Neuronal stem cell (in vitro differentiated cells): ENCODE results near the gene MRTFB.

Source experiments
- DNase-seq: peaks from one replicate; pipeline ENCODE4 v3.0.0-alpha.2; 2013; ENCODE audit warnings: low spot score
- H2AFZ ChIP-seq: one replicate; pipeline ENCODE4 v1.6.1; 2013; ENCODE audit warnings: mild to moderate bottlenecking, low read length, inconsistent platforms
- H2AK5ac ChIP-seq: 2 replicates; pipeline ENCODE4 v1.6.1; 2013; ENCODE audit warnings: low read depth, mild to moderate bottlenecking, inconsistent platforms, low read length, moderate library complexity, mixed read lengths
- H2BK120ac ChIP-seq: 2 replicates; pipeline ENCODE4 v1.6.1; 2013; ENCODE audit warnings: low read depth, mild to moderate bottlenecking, inconsistent platforms, low read length, moderate library complexity, mixed read lengths
- H2BK12ac ChIP-seq: one replicate; pipeline ENCODE4 v1.6.1; 2013; ENCODE audit warnings: low read length, inconsistent platforms
- H2BK15ac ChIP-seq: 2 replicates; pipeline ENCODE4 v1.6.1; 2013; ENCODE audit warnings: mild to moderate bottlenecking, low read length, inconsistent platforms, mixed read lengths
- H2BK5ac ChIP-seq: one replicate; pipeline ENCODE4 v1.6.1; 2013; ENCODE audit warnings: inconsistent platforms, mild to moderate bottlenecking, low read length, moderate library complexity
- H3K14ac ChIP-seq: one replicate; pipeline ENCODE4 v1.6.1; 2013; ENCODE audit warnings: low read length, inconsistent platforms
- H3K18ac ChIP-seq: 2 replicates; pipeline ENCODE4 v1.6.1; 2013; ENCODE audit warnings: low read length, inconsistent platforms
- H3K23ac ChIP-seq: 2 replicates; pipeline ENCODE4 v1.6.1; 2013; ENCODE audit warnings: low read depth, mild to moderate bottlenecking, mixed read lengths, low read length, inconsistent platforms; ENCODE audit not compliant: poor library complexity
- H3K27ac ChIP-seq: replicated peaks from 3 replicates; pipeline ENCODE4 v1.5.1; 2013; ENCODE audit warnings: low read length, inconsistent platforms
- H3K27me3 ChIP-seq, 3 experiments: 2 replicates each; pipeline ENCODE4 v1.6.1; 2013; ENCODE audit warnings: low read length in 3 of 3, mild to moderate bottlenecking in 2 of 3, inconsistent platforms in 1 of 3, low read depth in 1 of 3, mixed read lengths in 1 of 3, moderate library complexity in 1 of 3; ENCODE audit not compliant: control insufficient read depth in 3 of 3, insufficient read depth in 3 of 3
- H3K36me3 ChIP-seq, 2 donors: replicated peaks in 1 of 2; 2 replicates each; pipeline ENCODE4 v1.6.1; 2013; ENCODE audit warnings: low read length in 2 of 2; ENCODE audit not compliant: control insufficient read depth in 2 of 2, insufficient read depth in 2 of 2
- H3K4ac ChIP-seq: 2 replicates; pipeline ENCODE4 v1.6.1; 2013; ENCODE audit warnings: inconsistent platforms, mild to moderate bottlenecking, low read length, moderate library complexity
- H3K4me1 ChIP-seq, 2 donors: 1 replicate in 1 of 2; 2 replicates in 1 of 2; pipeline ENCODE4 v1.6.1; 2013; ENCODE audit warnings: low read length in 2 of 2, low read depth in 1 of 2; ENCODE audit not compliant: control insufficient read depth in 2 of 2, insufficient read depth in 1 of 2
- H3K4me2 ChIP-seq: one replicate; pipeline ENCODE4 v1.6.1; 2013; ENCODE audit warnings: mild to moderate bottlenecking, low read length, inconsistent platforms; ENCODE audit not compliant: insufficient read depth, poor library complexity, severe bottlenecking
- H3K4me3 ChIP-seq, 2 donors: 2 replicates each; pipeline ENCODE4 v1.5.1; 2013; ENCODE audit warnings: low read length in 2 of 2, mild to moderate bottlenecking in 2 of 2, inconsistent platforms in 1 of 2, moderate library complexity in 1 of 2
- H3K79me1 ChIP-seq: one replicate; pipeline ENCODE4 v1.6.1; 2013; ENCODE audit warnings: low read depth, mild to moderate bottlenecking, inconsistent platforms, low read length, moderate library complexity
- H3K9ac ChIP-seq: one replicate; pipeline ENCODE4 v1.6.1; 2013; ENCODE audit warnings: mild to moderate bottlenecking, low read depth, low read length, inconsistent platforms; ENCODE audit not compliant: poor library complexity
- H3K9me3 ChIP-seq, 2 donors: replicated peaks in 1 of 2; 2 replicates each; pipeline versions ENCODE3 to v1.6.1; 2013; ENCODE audit warnings: low read length in 2 of 2, mild to moderate bottlenecking in 2 of 2, inconsistent platforms in 1 of 2, low read depth in 1 of 2, mixed read lengths in 1 of 2, moderate library complexity in 1 of 2; ENCODE audit not compliant: control insufficient read depth in 2 of 2, insufficient read depth in 1 of 2
- H4K8ac ChIP-seq: one replicate; pipeline ENCODE4 v1.6.1; 2013; ENCODE audit warnings: low read depth, mild to moderate bottlenecking, inconsistent platforms, low read length, moderate library complexity
- H4K91ac ChIP-seq: one replicate; pipeline ENCODE4 v1.6.1; 2013; ENCODE audit warnings: low read length, low read depth, mild to moderate bottlenecking, inconsistent platforms; ENCODE audit not compliant: poor library complexity
- WGBS, 2 donors: extraction: QIAGEN DNeasy Blood & Tissue Kit; methylation state at CpG; one replicate each; pipeline ENCODE4 v1.1.7; 2013; ENCODE audit warnings: missing lambda C conversion rate in 2 of 2, mixed read lengths in 1 of 2; ENCODE audit not compliant: insufficient read length in 2 of 2, insufficient replicate concordance in 1 of 2; ENCODE audit errors: extremely low coverage in 2 of 2; 5-methylcytosine and 5-hydroxymethylcytosine counted together

MRTFB gene

DNA sequence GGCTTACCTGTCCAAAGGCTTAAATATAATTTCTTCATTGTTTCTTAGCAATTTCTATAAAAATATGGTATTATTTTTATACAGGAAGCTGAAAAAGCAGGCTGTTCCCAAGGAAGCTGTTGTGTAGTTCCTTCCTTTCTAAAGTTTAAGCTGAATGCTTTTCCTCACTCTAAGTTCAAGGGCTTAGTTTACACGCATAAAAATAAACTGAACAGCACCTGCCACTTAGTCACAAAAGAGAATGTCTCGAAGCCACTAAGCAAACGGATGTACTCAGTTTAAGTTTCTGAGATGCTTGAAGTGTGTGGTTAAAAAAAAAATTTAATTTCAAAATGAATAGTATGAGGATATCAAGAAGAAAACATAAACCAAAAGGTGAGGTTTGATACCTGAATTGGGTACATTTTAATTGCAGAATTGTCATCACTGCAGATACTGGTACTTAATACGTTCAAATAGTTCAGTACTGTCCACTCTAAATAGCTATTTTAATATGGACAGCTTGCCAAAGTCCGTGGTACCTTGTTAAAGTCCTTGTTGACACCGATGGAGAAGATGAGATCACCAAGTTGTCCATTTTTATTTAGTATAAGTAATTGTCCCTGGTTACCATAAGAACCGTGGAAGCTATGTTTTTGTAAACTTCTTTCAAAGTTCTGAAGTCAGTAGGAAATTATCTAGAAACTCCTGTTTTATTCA is 38.1 kb downstream of the MRTFB start:
- no peak overlapping the region for H3K4ac ChIP-seq
- DNase-seq, result no peak
- H3K4me1 ChIP-seq, result peaks cover 4 to 10% of the 10 kb centered on the region in 2 donors
- peaks cover 6% of the 10 kb centered on the region for H3K79me1 ChIP-seq
- no peak overlapping the region for H3K23ac ChIP-seq
- no peaks in the 10 kb centered on the region for H3K9me3 ChIP-seq
- WGBS, 2 donors, result no CpG with 5 or more reads among the region's 7 CpGs
- no peak overlapping the region for H2AK5ac ChIP-seq
- no peak overlapping the region for H2BK12ac ChIP-seq
- no peak overlapping the region for H2AFZ ChIP-seq
- no peak overlapping the region for H3K27ac ChIP-seq
- H3K4me2 ChIP-seq, result no peak overlapping the region
- no peaks in the 10 kb centered on the region for H3K27me3 ChIP-seq
- no peak overlapping the region for H4K91ac ChIP-seq
- no peak overlapping the region for H3K4me3 ChIP-seq
- no peak overlapping the region for H3K14ac ChIP-seq
- no peak overlapping the region for H3K9ac ChIP-seq
- no peak overlapping the region for H2BK15ac ChIP-seq
- H3K18ac ChIP-seq, result no peak overlapping the region
- no peak overlapping the region for H4K8ac ChIP-seq
- no peak overlapping the region for H2BK120ac ChIP-seq
- peaks cover 0 to 5% of the 10 kb centered on the region in 2 donors for H3K36me3 ChIP-seq
- no peak overlapping the region for H2BK5ac ChIP-seq

DNA sequence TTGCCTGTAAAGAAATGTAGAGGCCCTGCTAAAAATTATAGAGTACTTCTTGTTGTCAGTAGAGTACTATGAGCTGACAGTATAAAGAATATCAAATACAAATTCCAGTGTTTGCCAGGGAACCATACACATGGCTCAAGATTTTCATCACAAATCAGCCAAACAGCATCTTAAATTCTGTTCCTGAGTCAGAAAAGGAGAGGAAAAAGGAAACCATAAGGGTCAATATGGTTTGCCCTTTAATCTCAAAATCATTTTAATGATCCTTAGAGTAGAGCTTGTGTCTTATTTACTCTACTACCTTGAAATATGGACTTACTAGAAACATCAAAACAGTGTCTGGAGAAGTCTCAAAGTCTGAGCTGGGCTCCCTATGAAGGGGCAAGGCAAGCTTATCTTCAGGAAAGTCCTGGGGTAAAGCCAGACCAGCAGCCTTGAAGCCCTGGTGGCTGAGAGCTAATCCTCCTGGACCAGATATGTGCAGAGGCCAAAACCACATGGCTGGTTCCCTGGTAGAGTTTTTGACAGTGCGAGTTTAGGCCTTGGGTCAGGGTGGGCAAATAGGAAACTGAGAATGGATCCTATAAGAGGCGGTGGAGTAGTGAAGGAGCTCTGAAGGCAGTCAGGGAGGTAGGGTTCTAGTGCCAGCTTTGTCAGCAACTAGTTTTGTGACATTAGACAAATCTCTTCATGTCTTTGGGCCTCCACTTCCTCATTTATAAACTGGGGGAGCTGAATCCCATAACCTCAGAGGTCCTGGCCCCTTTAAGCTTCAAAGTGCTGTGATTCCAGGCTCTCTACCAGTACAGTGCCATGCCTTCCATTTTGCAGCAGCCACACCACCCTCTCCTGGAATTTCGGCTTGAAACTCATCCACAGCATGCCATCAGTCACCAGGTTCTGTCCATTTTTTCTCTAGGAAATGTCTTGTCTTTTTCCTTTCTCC is 38.9 kb downstream of the MRTFB start:
- Histone ChIP-seq H3K23ac (no peak overlapping the region), H4K91ac (no peak overlapping the region), H2BK12ac (no peak overlapping the region), H2AFZ (no peak overlapping the region), H3K4me3 (no peak overlapping the region), H3K9me3 (no peaks in the 10 kb centered on the region), H2BK5ac (no peak overlapping the region), H3K4me2 (no peak overlapping the region), H2AK5ac (no peak overlapping the region), H3K79me1 (peaks cover 6% of the 10 kb centered on the region), H3K18ac (no peak overlapping the region), H2BK15ac (no peak overlapping the region), H2BK120ac (no peak overlapping the region), H3K4me1 (peaks cover 4 to 8% of the 10 kb centered on the region in 2 donors), H3K27ac (no peak overlapping the region), H3K4ac (no peak overlapping the region), H3K14ac (no peak overlapping the region), H4K8ac (no peak overlapping the region), H3K36me3 (peaks cover 0 to 5% of the 10 kb centered on the region in 2 donors), H3K9ac (no peak overlapping the region), H3K27me3 (no peaks in the 10 kb centered on the region)
- no CpG with 5 or more reads among the region's 3 CpGs for WGBS, 2 donors
- no peak for DNase-seq

DNA sequence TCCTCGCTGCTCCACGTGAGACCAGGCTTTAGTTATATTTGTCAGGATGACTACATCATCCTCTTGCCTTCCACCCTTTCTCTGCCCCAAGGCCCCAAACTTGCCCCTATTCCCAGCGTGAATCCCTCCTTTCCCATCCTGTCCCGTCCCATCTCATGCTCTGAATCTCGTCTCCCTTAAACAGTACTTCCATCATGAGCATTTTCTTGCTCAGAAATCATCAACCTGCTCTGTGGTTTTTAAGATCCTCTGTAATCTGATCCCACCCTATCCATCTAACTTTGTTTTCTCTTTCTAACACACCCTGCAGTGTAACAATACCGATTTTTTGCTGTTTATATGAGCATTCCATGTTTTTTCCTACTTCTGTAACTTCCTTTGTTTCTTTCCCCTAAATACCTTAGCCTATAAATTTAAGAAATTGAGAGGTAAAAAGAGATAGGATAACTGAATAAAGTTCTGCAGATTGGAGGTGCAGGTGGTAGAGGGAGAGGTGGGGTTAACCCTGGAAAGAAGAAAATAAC is 39.7 kb downstream of the MRTFB start:
- Histone ChIP-seq H3K4me3 (no peak overlapping the region), H3K4me1 (peaks cover 4 to 9% of the 10 kb centered on the region in 2 donors), H2AK5ac (no peak overlapping the region), H3K4me2 (no peak overlapping the region), H3K27me3 (no peaks in the 10 kb centered on the region), H2BK120ac (no peak overlapping the region), H3K9me3 (no peaks in the 10 kb centered on the region), H4K91ac (no peak overlapping the region), H4K8ac (no peak overlapping the region), H3K36me3 (peaks cover 0 to 5% of the 10 kb centered on the region in 2 donors), H3K14ac (no peak overlapping the region), H3K27ac (no peak overlapping the region), H3K4ac (no peak overlapping the region), H2BK12ac (no peak overlapping the region), H2AFZ (no peak overlapping the region), H3K79me1 (peaks cover 6% of the 10 kb centered on the region), H2BK15ac (no peak overlapping the region), H3K18ac (no peak overlapping the region), H2BK5ac (no peak overlapping the region), H3K23ac (no peak overlapping the region), H3K9ac (no peak overlapping the region)
- WGBS, 2 donors, result no CpG with 5 or more reads among the region's 6 CpGs
- no peak for DNase-seq
